NT2/D1 (cell line): ENCODE measurements around the gene MOB3B.

ENCODE experiments used
- DNase-seq: peaks from one replicate; pipeline ENCODE4 v3.0.0-alpha.2; 2011; ENCODE audit warnings: low read depth, low spot score
- H3K27me3 ChIP-seq: 2 replicates; pipeline ENCODE4 v1.6.0; 2011; ENCODE audit warnings: mild to moderate bottlenecking; ENCODE audit not compliant: insufficient read length, insufficient read depth
- H3K36me3 ChIP-seq: 2 replicates; pipeline ENCODE4 v1.6.1; 2011; ENCODE audit warnings: mild to moderate bottlenecking, low read length, mixed read lengths; ENCODE audit not compliant: insufficient read depth, insufficient read length
- H3K4me1 ChIP-seq: 2 replicates; pipeline ENCODE4 v1.5.1; 2011; ENCODE audit not compliant: insufficient read depth, insufficient read length
- H3K4me3 ChIP-seq: 2 replicates; pipeline ENCODE4 v1.5.1; 2011; ENCODE audit warnings: low read depth; ENCODE audit not compliant: insufficient read length
- H3K9ac ChIP-seq: 2 replicates; pipeline ENCODE4 v1.6.0; 2011; ENCODE audit warnings: low read depth; ENCODE audit not compliant: insufficient read length
- H3K9me3 ChIP-seq: 2 replicates; pipeline ENCODE4 v1.5.1; 2011; ENCODE audit warnings: mild to moderate bottlenecking, low read length; ENCODE audit not compliant: insufficient read depth
- SUZ12 ChIP-seq: IDR thresholded peaks from 2 replicates; pipeline ENCODE4 v1.6.1; 2011; ENCODE audit not compliant: insufficient read length, insufficient read depth; ENCODE audit errors: extremely low read depth
- YY1 ChIP-seq: IDR thresholded peaks from 2 replicates; pipeline ENCODE4 v1.6.1; 2011; ENCODE audit not compliant: insufficient read length, insufficient read depth
- ZNF274 ChIP-seq: IDR thresholded peaks from 2 replicates; pipeline ENCODE4 v1.6.1; 2011; ENCODE audit warnings: mild to moderate bottlenecking, low read depth, low read length

MOB3B gene

DNA sequence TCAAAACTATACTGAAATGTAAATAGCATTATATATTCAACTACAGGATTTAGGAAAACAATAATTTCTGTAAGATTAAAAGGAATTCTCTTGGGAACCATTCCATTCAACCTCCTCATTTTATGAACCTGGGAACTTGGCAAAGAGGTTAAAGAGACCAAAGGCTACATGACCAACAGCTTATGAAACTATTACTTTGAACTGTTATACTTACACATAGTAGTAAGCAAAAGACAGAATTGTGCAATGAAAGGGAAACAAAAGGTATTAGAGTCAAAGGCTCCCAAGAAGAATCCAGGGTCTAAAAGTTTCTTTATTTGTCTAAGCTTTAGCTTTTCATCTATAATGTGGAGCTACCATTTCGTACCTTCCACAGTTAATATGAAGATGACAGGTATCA lies 36.5 kb upstream of the MOB3B start:
- Histone ChIP-seq H3K9ac (no peak overlapping the region), H3K4me1 (no peaks in the 10 kb centered on the region), H3K4me3 (no peak overlapping the region), H3K9me3 (no peaks in the 10 kb centered on the region), H3K36me3 (peaks cover 18% of the 10 kb centered on the region), H3K27me3 (no peaks in the 10 kb centered on the region)
- DNase-seq, result no peak
- TF ChIP-seq YY1 (no peak), ZNF274 (no peak), SUZ12 (no peak)

DNA sequence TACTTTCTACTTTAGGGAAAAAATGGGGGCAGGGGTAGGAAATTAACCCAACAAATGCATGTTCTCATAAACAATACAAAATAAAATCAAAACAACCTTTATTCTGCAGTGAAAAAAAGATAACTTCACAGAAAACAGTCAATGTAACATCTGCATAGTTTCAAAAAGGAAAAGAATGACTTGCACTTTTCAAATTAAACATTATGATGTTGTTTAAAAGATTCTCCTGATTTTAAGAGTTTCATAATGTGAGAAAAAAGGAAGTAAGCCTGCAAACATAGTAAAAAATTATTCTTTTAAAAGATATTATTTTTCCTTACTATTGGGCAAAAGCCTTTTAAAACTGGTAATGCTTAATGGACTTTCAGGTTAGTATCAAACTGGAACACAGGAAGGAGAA lies 36.1 kb upstream of the MOB3B start:
- no peak for TF ChIP-seq ZNF274
- no peak for TF ChIP-seq YY1
- TF ChIP-seq SUZ12, result no peak
- Histone ChIP-seq H3K4me1 (no peaks in the 10 kb centered on the region), H3K9ac (no peak overlapping the region), H3K27me3 (no peaks in the 10 kb centered on the region), H3K4me3 (no peak overlapping the region), H3K36me3 (peaks cover 18% of the 10 kb centered on the region), H3K9me3 (no peaks in the 10 kb centered on the region)
- no peak for DNase-seq

GRCh38 chr9:27564670-27565069 lies 35.1 kb upstream of the MOB3B start:
- no peak overlapping the region for H3K4me3 ChIP-seq
- H3K36me3 ChIP-seq, result peaks cover 19% of the 10 kb centered on the region
- H3K4me1 ChIP-seq, result no peaks in the 10 kb centered on the region
- H3K27me3 ChIP-seq, result no peaks in the 10 kb centered on the region
- no peaks in the 10 kb centered on the region for H3K9me3 ChIP-seq
- H3K9ac ChIP-seq, result no peak overlapping the region
- no peak for DNase-seq
- no peak for TF ChIP-seq SUZ12
- no peak for TF ChIP-seq YY1
- TF ChIP-seq ZNF274, result no peak

- Histone ChIP-seq H3K27me3 (no peaks in the 10 kb centered on the region), H3K4me3 (no peak overlapping the region), H3K9me3 (no peaks in the 10 kb centered on the region), H3K9ac (no peak overlapping the region), H3K36me3 (peaks cover 19% of the 10 kb centered on the region), H3K4me1 (no peaks in the 10 kb centered on the region)
- DNase-seq, result no peak
- no peak for TF ChIP-seq SUZ12
- no peak for TF ChIP-seq ZNF274
- TF ChIP-seq YY1, result no peak
These were observed 34.3 kb upstream of the MOB3B start for GRCh38 chr9:27563738-27564430.

- no peak overlapping the region for H3K9ac ChIP-seq
- no peak for DNase-seq
- H3K36me3 ChIP-seq, result peaks cover 18% of the 10 kb centered on the region
- H3K4me1 ChIP-seq, result no peaks in the 10 kb centered on the region
- TF ChIP-seq ZNF274 (no peak), SUZ12 (no peak), YY1 (no peak)
- H3K27me3 ChIP-seq, result no peaks in the 10 kb centered on the region
- no peaks in the 10 kb centered on the region for H3K9me3 ChIP-seq
- no peak overlapping the region for H3K4me3 ChIP-seq
These were observed 32.1 kb upstream of the MOB3B start for GRCh38 chr9:27561685-27562084.

DNA sequence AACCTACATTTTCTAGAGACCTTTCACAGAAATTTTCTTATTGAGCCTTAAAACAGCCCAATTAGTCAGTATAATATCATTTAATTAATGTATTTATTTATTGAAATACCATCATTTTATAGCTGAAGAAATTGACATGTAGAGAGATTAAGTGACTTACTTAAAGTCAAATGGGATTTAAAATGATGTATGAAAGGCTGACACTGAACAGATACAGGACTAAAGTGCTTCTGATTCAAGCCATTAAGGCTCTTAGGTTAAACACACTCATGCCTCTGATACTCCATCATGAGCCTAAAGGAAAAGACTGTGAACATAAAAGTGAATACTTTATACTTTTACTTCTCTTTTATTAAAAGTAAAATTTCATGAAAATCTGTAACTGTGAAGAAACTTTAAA lies 30.8 kb upstream of the MOB3B start:
- no peaks in the 10 kb centered on the region for H3K4me1 ChIP-seq
- no peak overlapping the region for H3K4me3 ChIP-seq
- TF ChIP-seq ZNF274 (no peak), YY1 (no peak), SUZ12 (no peak)
- peaks cover 22% of the 10 kb centered on the region for H3K36me3 ChIP-seq
- H3K9me3 ChIP-seq, result no peaks in the 10 kb centered on the region
- DNase-seq, result no peak
- no peak overlapping the region for H3K9ac ChIP-seq
- H3K27me3 ChIP-seq, result no peaks in the 10 kb centered on the region

- H3K27me3 ChIP-seq, result no peaks in the 10 kb centered on the region
- DNase-seq, result no peak
- H3K9ac ChIP-seq, result no peak overlapping the region
- H3K4me3 ChIP-seq, result no peak overlapping the region
- peaks cover 30% of the 10 kb centered on the region for H3K36me3 ChIP-seq
- H3K4me1 ChIP-seq, result no peaks in the 10 kb centered on the region
- no peaks in the 10 kb centered on the region for H3K9me3 ChIP-seq
- TF ChIP-seq SUZ12 (no peak), ZNF274 (no peak), YY1 (no peak)
These were observed 28.7 kb upstream of the MOB3B start for GRCh38 chr9:27558307-27558706.
